Esophagus muscularis mucosa (tissue), 4 donors: ENCODE results near the gene HOXD8. TPM values are rescaled to one million over a fixed set of nuclear protein-coding genes. Genes with fewer than 3 reads are reported as not detected.

Experiments
- DNase-seq: peaks from one replicate; pipeline ENCODE4 v3.0.0-alpha.2; 2017; ENCODE audit errors: extremely low spot score
- H3K27ac ChIP-seq, 4 donors: fragments of 200-600 bp; sonication (generic); replicated peaks in 1 of 4; 1 replicate in 3 of 4; 2 replicates in 1 of 4; pipeline ENCODE4 v1.5.1; 2016 to 2019; ENCODE audit warnings: mild to moderate bottlenecking in 1 of 4
- H3K27me3 ChIP-seq, 4 donors: fragments of 200-600 bp; sonication (generic); one replicate each; pipeline versions ENCODE4 v1.5.1 to v1.6.0; 2016 to 2019
- H3K36me3 ChIP-seq, 4 donors: fragments of 200-600 bp; sonication (generic); one replicate each; pipeline ENCODE4 v1.5.1; 2016 to 2019
- H3K4me1 ChIP-seq, 4 donors: fragments of 200-600 bp; sonication (generic); one replicate each; pipeline ENCODE4 v1.5.1; 2016 to 2019
- H3K4me3 ChIP-seq, 4 donors: fragments of 200-600 bp; sonication (generic); 1 replicate in 2 of 4; 2 replicates in 2 of 4; pipeline ENCODE4 v1.5.1; 2016 to 2019; ENCODE audit warnings: mild to moderate bottlenecking in 4 of 4, moderate library complexity in 1 of 4
- H3K9me3 ChIP-seq, 4 donors: fragments of 200-600 bp; sonication (generic); 1 replicate in 3 of 4; 2 replicates in 1 of 4; pipeline ENCODE4 v1.5.1; 2016 to 2019
- EP300 ChIP-seq: sonication (generic); formaldehyde crosslinking; IDR thresholded peaks from one replicate; pipeline ENCODE4 v1.6.1; 2017; ENCODE audit warnings: antibody characterized with exemption
- POLR2A ChIP-seq: fragments of 450-650 bp; IDR thresholded peaks from one replicate; pipeline ENCODE4 v1.6.1; 2017; ENCODE audit warnings: antibody characterized with exemption, moderate library complexity, mild to moderate bottlenecking, low read depth
- POLR2AphosphoS5 ChIP-seq, 2 donors: sonication (generic); formaldehyde crosslinking; IDR thresholded peaks; one replicate each; pipeline ENCODE4 v1.6.1; 2017; ENCODE audit warnings: antibody characterized with exemption in 2 of 2
- WGBS: methylation state at CpG from one replicate; pipeline ENCODE4 v1.1.5; 2018; 5-methylcytosine and 5-hydroxymethylcytosine counted together
- intact Hi-C: fragments of 100-400 bp; cut with DNase I; formaldehyde crosslinking; loops from one replicate; pipeline ENCODE4 v1.15.1; 2023
- total RNA-seq, 4 donors: library from RNA; depleted of rRNA; stranded (reverse); fragments of >200 nt; gene quantifications; one replicate each; pipeline versions ENCODE4 v1.1.0 to v1.2.1, GENCODE V29; 2016
- TF ChIP-seq, protein P1 (sequence below), 3 experiments: fragments of 200-600 bp in 2 of 3; fragments of 450-650 bp in 1 of 3; sonication (generic) in 2 of 3; IDR thresholded peaks; one replicate each; pipeline ENCODE4 v1.5.1; 2017 to 2019; ENCODE audit warnings: antibody characterized with exemption in 3 of 3, mild to moderate bottlenecking in 2 of 3, moderate library complexity in 1 of 3

HOXD8 gene
- total RNA-seq, 4 donors from 2014 or later: 3.7 to 4.8 (median 4.3) TPM

DNA sequence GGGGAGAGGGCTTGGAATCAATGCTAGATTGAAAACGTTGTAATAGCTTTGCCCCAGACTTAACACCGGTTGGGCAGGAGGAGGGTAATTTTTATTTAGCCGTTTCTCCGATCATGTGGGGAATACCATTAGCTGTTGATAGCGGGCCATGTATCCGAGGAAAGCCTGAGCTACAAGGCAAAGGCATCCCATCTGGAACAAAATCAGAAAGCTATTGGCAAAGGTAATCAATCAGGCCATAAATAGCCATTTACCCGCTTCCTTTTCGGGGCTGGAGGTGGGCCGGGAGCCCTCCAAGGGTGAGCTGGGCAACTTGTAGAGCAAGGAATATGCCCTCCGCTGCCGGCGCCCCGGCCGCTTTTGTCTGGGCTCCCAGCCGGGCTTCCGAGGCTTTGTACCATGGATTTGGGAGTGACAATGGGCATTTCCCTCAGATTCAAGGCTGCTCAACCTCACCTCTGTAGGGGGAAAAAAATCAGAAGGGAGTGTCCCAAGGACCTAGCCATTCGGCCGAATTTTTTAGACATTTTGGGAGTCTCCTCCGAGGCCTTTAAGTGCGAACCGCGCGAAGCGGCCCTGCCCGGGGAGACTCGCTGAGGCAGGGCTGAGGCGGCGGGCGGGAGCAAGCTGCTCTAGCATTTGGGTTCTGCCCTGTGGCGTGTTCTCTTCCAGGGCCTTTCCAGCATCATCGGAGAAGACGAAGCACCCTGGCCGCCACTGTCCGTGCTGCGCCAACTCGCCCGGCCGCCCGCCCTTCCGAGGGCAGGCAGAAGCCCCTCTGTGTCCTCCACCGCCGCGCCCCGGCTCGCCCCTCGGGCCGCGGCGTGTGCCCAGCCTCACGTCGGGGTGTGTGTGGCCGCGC lies 8.1 kb upstream of the HOXD8 start:
- no peak for DNase-seq
- H3K9me3 ChIP-seq: no peaks in the 10 kb centered on the region
- no peaks in the 10 kb centered on the region for H3K36me3 ChIP-seq
- peaks cover 19 to 38% (median 27%) of the 10 kb centered on the region in 4 donors for H3K4me1 ChIP-seq
- no peak overlapping the region for H3K27ac ChIP-seq
- peaks cover 12 to 100% (median 91%) of the 10 kb centered on the region in 4 donors for H3K27me3 ChIP-seq
- 19% methylated on average over 23 of the region's 53 CpGs for WGBS
- TF ChIP-seq EP300 (no peak), POLR2A (no peak), POLR2AphosphoS5 (IDR thresholded peaks at IDR 0.05) (no peak)
- intact Hi-C loops: no loop called here
- H3K4me3 ChIP-seq: peak overlapping the region; percentile 48 to 62 (median 50)

DNA sequence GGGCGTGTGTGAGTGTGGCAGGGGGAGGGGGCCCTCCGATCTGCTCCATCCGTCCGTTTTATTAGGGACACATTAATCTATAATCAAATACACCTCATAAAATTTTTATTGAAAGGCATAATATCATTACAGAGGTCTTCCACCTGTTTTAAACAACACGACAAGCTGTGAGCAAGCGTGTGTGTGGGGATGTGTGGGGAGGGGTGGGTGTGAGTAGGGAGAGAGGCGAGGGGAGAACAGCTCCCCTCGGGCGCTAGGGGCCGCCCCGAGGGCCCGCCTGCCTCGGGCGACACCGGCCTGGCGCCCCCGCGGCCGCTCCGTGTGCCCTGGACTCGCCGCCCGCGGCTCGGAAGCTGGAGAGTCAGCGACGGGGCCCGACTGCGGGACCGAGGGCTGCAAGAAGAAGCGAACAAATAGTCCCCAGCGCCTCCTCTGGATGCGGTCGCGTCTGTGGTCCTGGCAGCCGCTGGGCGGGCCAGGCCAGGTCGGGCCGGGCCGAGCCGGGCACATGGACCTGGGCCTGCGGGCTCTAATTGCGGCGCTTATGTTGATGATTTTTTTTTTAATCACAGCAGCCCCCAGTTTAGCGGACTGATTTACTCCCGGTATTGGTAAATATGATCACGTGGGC lies 7.3 kb upstream of the HOXD8 start:
- H3K4me3 ChIP-seq: peak overlapping the region; percentile 48 to 62 (median 50)
- no peaks in the 10 kb centered on the region for H3K9me3 ChIP-seq
- no peak for DNase-seq
- TF ChIP-seq EP300 (no peak), POLR2A (no peak), POLR2AphosphoS5 (IDR thresholded peaks at IDR 0.05) (no peak)
- TF ChIP-seq, protein P1, sequence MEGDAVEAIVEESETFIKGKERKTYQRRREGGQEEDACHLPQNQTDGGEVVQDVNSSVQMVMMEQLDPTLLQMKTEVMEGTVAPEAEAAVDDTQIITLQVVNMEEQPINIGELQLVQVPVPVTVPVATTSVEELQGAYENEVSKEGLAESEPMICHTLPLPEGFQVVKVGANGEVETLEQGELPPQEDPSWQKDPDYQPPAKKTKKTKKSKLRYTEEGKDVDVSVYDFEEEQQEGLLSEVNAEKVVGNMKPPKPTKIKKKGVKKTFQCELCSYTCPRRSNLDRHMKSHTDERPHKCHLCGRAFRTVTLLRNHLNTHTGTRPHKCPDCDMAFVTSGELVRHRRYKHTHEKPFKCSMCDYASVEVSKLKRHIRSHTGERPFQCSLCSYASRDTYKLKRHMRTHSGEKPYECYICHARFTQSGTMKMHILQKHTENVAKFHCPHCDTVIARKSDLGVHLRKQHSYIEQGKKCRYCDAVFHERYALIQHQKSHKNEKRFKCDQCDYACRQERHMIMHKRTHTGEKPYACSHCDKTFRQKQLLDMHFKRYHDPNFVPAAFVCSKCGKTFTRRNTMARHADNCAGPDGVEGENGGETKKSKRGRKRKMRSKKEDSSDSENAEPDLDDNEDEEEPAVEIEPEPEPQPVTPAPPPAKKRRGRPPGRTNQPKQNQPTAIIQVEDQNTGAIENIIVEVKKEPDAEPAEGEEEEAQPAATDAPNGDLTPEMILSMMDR (IDR thresholded peaks at IDR 0.05): no peak
- H3K4me1 ChIP-seq: peaks cover 16 to 39% (median 28%) of the 10 kb centered on the region in 4 donors
- H3K27ac ChIP-seq: peak overlapping the region in 1 of 4 donors; percentile 64
- WGBS: 6% methylated on average over 40 of the region's 47 CpGs
- no peaks in the 10 kb centered on the region for H3K36me3 ChIP-seq
- peaks cover 10 to 100% (median 87%) of the 10 kb centered on the region in 4 donors for H3K27me3 ChIP-seq
- intact Hi-C loops: no loop called here

DNA sequence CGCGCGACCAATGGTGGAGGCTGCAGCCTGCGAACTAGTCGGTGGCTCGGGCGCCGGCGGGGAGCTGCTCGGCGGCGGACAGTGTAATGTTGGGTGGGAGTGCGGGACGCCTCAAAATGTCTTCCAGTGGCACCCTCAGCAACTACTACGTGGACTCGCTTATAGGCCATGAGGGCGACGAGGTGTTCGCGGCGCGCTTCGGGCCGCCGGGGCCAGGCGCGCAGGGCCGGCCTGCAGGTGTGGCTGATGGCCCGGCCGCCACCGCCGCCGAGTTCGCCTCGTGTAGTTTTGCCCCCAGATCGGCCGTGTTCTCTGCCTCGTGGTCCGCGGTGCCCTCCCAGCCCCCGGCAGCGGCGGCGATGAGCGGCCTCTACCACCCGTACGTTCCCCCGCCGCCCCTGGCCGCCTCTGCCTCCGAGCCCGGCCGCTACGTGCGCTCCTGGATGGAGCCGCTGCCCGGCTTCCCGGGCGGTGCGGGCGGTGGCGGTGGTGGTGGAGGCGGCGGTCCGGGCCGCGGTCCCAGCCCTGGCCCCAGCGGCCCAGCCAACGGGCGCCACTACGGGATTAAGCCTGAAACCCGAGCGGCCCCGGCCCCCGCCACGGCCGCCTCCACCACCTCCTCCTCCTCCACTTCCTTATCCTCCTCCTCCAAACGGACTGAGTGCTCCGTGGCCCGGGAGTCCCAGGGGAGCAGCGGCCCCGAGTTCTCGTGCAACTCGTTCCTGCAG lies 6.7 kb upstream of the HOXD8 start, which contains the start of gene HOXD9:
HOXD9 (plus strand) TSS at position 37 of the 728 bp plus-strand sequence; CDS start at position 87, 50 bp downstream.
- H3K9me3 ChIP-seq: no peaks in the 10 kb centered on the region
- TF ChIP-seq POLR2AphosphoS5 (IDR thresholded peaks at IDR 0.05): peak; percentile 8 to 9
- TF ChIP-seq, protein P1 (IDR thresholded peaks at IDR 0.05): no peak
- 1% methylated on average over 21 of the region's 84 CpGs for WGBS
- no peaks in the 10 kb centered on the region for H3K36me3 ChIP-seq
- intact Hi-C loops: no loop called here
- H3K27me3 ChIP-seq: peaks cover 10 to 100% (median 82%) of the 10 kb centered on the region in 4 donors
- DNase-seq: no peak
- peaks cover 16 to 41% (median 28%) of the 10 kb centered on the region in 4 donors for H3K4me1 ChIP-seq
- peak within 1 kb of the TSS in 3 of 4 donors; percentile 24 to 64 (median 44) for H3K27ac ChIP-seq
- peak within 1 kb of the TSS; percentile 48 to 62 (median 50) for H3K4me3 ChIP-seq

DNA sequence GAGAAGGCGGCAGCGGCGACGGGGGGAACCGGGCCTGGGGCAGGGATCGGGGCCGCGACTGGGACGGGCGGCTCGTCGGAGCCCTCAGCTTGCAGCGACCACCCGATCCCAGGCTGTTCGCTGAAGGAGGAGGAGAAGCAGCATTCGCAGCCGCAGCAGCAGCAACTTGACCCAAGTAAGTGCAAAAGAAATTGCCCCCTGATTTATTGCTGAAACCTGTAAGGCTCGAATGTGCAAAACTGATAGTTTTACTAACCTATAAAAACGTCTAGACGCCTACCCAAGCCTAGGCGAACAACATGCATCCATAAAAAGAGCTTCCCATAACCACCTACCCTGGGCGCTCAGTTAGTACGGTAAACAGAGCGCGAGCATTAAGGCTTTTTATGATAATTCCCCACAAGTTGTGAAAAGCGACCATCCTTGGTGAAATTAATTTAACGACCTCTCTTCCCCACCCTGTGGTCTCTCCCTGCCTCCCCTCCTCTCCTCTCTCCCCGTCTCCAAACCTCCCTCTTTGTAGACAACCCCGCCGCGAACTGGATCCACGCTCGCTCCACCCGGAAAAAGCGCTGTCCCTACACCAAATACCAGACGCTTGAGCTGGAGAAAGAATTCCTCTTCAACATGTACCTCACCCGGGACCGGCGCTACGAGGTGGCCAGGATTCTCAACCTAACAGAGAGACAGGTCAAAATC lies 5.9 kb upstream of the HOXD8 start:
- Histone ChIP-seq H3K9me3 (no peaks in the 10 kb centered on the region), H3K36me3 (no peaks in the 10 kb centered on the region), H3K27ac (peak overlapping the region in 2 of 4 donors; percentile 24 to 44), H3K4me3 (peak overlapping the region; percentile 48 to 62 (median 50)), H3K27me3 (peaks cover 10 to 100% (median 82%) of the 10 kb centered on the region in 4 donors), H3K4me1 (peaks cover 16 to 47% (median 29%) of the 10 kb centered on the region in 4 donors)
- intact Hi-C loops: no loop called here
- no peak for DNase-seq
- TF ChIP-seq POLR2A (no peak), EP300 (no peak), POLR2AphosphoS5 (IDR thresholded peaks at IDR 0.05) (no peak)
- TF ChIP-seq, protein P1 (IDR thresholded peaks at IDR 0.05): no peak
- 7% methylated on average over 36 of the region's 40 CpGs for WGBS
